IMR-90 (cell line): ENCODE measurements around the gene ST6GALNAC5. TPM values are rescaled to one million over a fixed set of nuclear protein-coding genes. Genes with fewer than 3 reads are reported as not detected.

Experiments used
- ATAC-seq: fragments of 200-7000 bp; cut with Tn5 transposase; 2 replicates; pipeline ENCODE4 v1.9.1; 2020; ENCODE audit warnings: low read depth, mild to moderate bottlenecking, moderate library complexity
- BruUV-seq: library from RNA; stranded (reverse); fragments of 400-500 nt; replicated peaks from 2 replicates; lab custom pipeline; 2021; lab: Mats Ljungman, UMichigan
- CTCF ChIA-PET: fragments of 300-600 bp; formaldehyde crosslinking; extraction: SDS; loops from one replicate; lab custom pipeline; 2021; ENCODE audit warnings: antibody characterized with exemption; lab: Yijun Ruan, JAX
- POLR2A ChIA-PET: fragments of 300-600 bp; sonication (Branson Sonifier 250); formaldehyde crosslinking; loops from one replicate; lab custom pipeline; 2022; ENCODE audit warnings: antibody characterized with exemption; ENCODE audit not compliant: unreplicated experiment; lab: Charles Lee
- DNase-seq: peaks from one replicate; pipeline ENCODE4 v3.0.0; 2013
- H2AFZ ChIP-seq: replicated peaks from 2 replicates; pipeline ENCODE3; 2013; ENCODE audit warnings: low read length, mild to moderate bottlenecking; ENCODE audit not compliant: poor library complexity
- H2AK5ac ChIP-seq: 2 replicates; pipeline ENCODE4 v1.6.1; 2013; ENCODE audit warnings: low read depth, low read length, inconsistent platforms
- H2AK9ac ChIP-seq: replicated peaks from 2 replicates; pipeline ENCODE3; 2013; ENCODE audit warnings: mild to moderate bottlenecking, low read depth, low read length, moderate library complexity; ENCODE audit not compliant: poor library complexity
- H2BK120ac ChIP-seq: 2 replicates; pipeline ENCODE4 v1.6.1; 2013; ENCODE audit warnings: low read depth, low read length, inconsistent platforms
- H2BK15ac ChIP-seq: 3 replicates; pipeline ENCODE4 v1.6.1; 2013; ENCODE audit warnings: low read depth, low read length, inconsistent platforms
- H2BK20ac ChIP-seq: 2 replicates; pipeline ENCODE4 v1.6.1; 2013; ENCODE audit warnings: low read depth, mild to moderate bottlenecking, inconsistent platforms, low read length, moderate library complexity
- H2BK5ac ChIP-seq: 2 replicates; pipeline ENCODE4 v1.6.1; 2013; ENCODE audit warnings: mild to moderate bottlenecking, low read depth, low read length, inconsistent platforms; ENCODE audit not compliant: poor library complexity, severe bottlenecking
- H3K14ac ChIP-seq: replicated peaks from 2 replicates; pipeline ENCODE4 v1.6.1; 2013; ENCODE audit warnings: low read depth, low read length, inconsistent platforms
- H3K18ac ChIP-seq: 2 replicates; pipeline ENCODE4 v1.6.1; 2013; ENCODE audit warnings: low read depth, low read length, control low read depth
- H3K23ac ChIP-seq: 2 replicates; pipeline ENCODE4 v1.6.1; 2013; ENCODE audit warnings: low read depth, low read length, inconsistent platforms
- H3K27ac ChIP-seq: 2 replicates; pipeline ENCODE4 v1.5.1; 2013; ENCODE audit warnings: mild to moderate bottlenecking, control low read depth, low read length; ENCODE audit not compliant: insufficient read depth
- H3K27me3 ChIP-seq: 2 replicates; pipeline ENCODE4 v1.6.1; 2013; ENCODE audit warnings: low read length; ENCODE audit not compliant: control insufficient read depth, insufficient read depth
- H3K36me3 ChIP-seq: 2 replicates; pipeline ENCODE4 v1.6.1; 2013; ENCODE audit warnings: low read length, mixed read lengths; ENCODE audit not compliant: control insufficient read depth, insufficient read depth
- H3K4ac ChIP-seq: 2 replicates; pipeline ENCODE4 v1.6.1; 2013; ENCODE audit warnings: low read depth, low read length, inconsistent platforms
- H3K4me1 ChIP-seq: 2 replicates; pipeline ENCODE4 v1.6.1; 2013; ENCODE audit warnings: low read length, mixed read lengths; ENCODE audit not compliant: control insufficient read depth, insufficient read depth
- H3K4me2 ChIP-seq: 2 replicates; pipeline ENCODE4 v1.6.1; 2013; ENCODE audit warnings: low read depth, mild to moderate bottlenecking, control low read depth, low read length, moderate library complexity
- H3K4me3 ChIP-seq: 2 replicates; pipeline ENCODE4 v1.5.1; 2013; ENCODE audit warnings: low read depth, mild to moderate bottlenecking, control low read depth, low read length, moderate library complexity; ENCODE audit not compliant: insufficient read depth
- H3K56ac ChIP-seq: 2 replicates; pipeline ENCODE4 v1.6.1; 2013; ENCODE audit warnings: low read length, inconsistent platforms; ENCODE audit not compliant: insufficient read depth; ENCODE audit errors: extremely low read depth
- H3K79me1 ChIP-seq, 2 experiments: 2 replicates each; pipeline ENCODE4 v1.6.1; 2013; ENCODE audit warnings: low read length in 2 of 2, inconsistent platforms in 1 of 2, low read depth in 1 of 2
- H3K9ac ChIP-seq: 2 replicates; pipeline ENCODE4 v1.6.1; 2013; ENCODE audit warnings: low read depth, low read length, control low read depth
- H3K9me1 ChIP-seq: 2 replicates; pipeline ENCODE4 v1.6.1; 2013; ENCODE audit warnings: low read length, inconsistent platforms; ENCODE audit not compliant: insufficient read depth
- H3K9me3 ChIP-seq: 2 replicates; pipeline ENCODE4 v1.6.1; 2013; ENCODE audit warnings: low read length; ENCODE audit not compliant: control insufficient read depth, insufficient read depth
- H4K20me1 ChIP-seq: 2 replicates; pipeline ENCODE4 v1.6.1; 2013; ENCODE audit warnings: low read length, inconsistent platforms; ENCODE audit not compliant: insufficient read depth
- H4K5ac ChIP-seq: 2 replicates; pipeline ENCODE4 v1.6.1; 2013; ENCODE audit warnings: mild to moderate bottlenecking, low read depth, low read length, control low read depth
- H4K8ac ChIP-seq, 2 experiments: 2 replicates each; pipeline ENCODE4 v1.6.1; 2013; ENCODE audit warnings: low read depth in 2 of 2, low read length in 2 of 2, control low read depth in 1 of 2, inconsistent platforms in 1 of 2
- H4K91ac ChIP-seq: 2 replicates; pipeline ENCODE4 v1.6.1; 2013; ENCODE audit warnings: low read depth, low read length, inconsistent platforms; ENCODE audit not compliant: insufficient read depth
- CEBPB ChIP-seq: IDR thresholded peaks from 2 replicates; pipeline ENCODE4 v1.6.1; 2012; ENCODE audit warnings: low read depth, low read length, improper control_type of control experiment
- CHD1 ChIP-seq: IDR thresholded peaks from 2 replicates; pipeline ENCODE4 v1.6.1; 2012; ENCODE audit warnings: low read depth, low read length, improper control_type of control experiment
- ELK1 ChIP-seq: fragments of 150-350 bp; IDR thresholded peaks from 2 replicates; pipeline ENCODE4 v1.6.1; 2016; ENCODE audit warnings: low read depth, mild to moderate bottlenecking, low read length, moderate library complexity, borderline replicate concordance
- dilution Hi-C: fragments of 300-500 bp; cut with HindIII; formaldehyde crosslinking; loops from one replicate; pipeline ENCODE4 v1.14.3; 2018; ENCODE audit warnings: low sequenced_read_pairs; ENCODE audit not compliant: unreplicated experiment
- in situ Hi-C: fragments of 300-500 bp; cut with MboI; formaldehyde crosslinking; loops from 3 replicates; pipeline ENCODE4 v1.14.3; 2019; ENCODE audit warnings: low sequenced_read_pairs, inconsistent platforms, mixed read lengths
- intact Hi-C: fragments of 100-400 bp; cut with micrococcal nuclease; formaldehyde crosslinking; loops from 2 replicates; pipeline ENCODE4 v1.10.0; 2022
- polyA plus RNA-seq, 3 experiments: library from polyadenylated mRNA; depleted of rRNA; stranded (reverse); fragments of >200 nt; gene quantifications; 2 replicates each; pipeline ENCODE4 v1.2.3, GENCODE V29; 2012; ENCODE audit warnings: low replicate concordance in 1 of 3
- total RNA-seq: library from RNA; depleted of rRNA; stranded (reverse); fragments of >200 nt; gene quantifications from 2 replicates; pipeline ENCODE4 v1.2.3, GENCODE V29; 2012

Gene ST6GALNAC5
- total and polyA plus RNA-seq, 2 of the 4 experiments (the other 2 are of a cell fraction): 3.4 to 4.0 TPM

DNA sequence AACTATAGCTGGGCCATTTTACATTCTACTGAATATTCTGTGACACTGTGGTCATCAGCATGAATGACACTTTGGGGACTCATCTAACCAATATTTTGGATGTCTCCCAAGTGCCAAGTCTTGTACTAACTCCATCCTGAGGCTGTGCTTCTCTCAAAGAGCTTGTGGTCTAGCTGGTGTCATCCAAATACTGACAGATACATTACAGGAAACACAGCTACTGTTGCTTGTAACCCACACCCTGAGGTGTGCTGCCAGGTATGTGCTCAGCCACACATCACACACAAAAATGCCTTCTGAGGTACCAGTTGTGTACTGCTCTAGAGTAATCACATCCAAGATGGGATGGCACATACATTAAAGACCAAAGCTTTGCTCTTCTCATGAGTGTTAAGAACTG, 81.6 kb downstream of the ST6GALNAC5 start:
- DNase-seq: no peak
- in situ Hi-C loops: no loop called here

More for the DNA sequence above, 81.6 kb downstream of the ST6GALNAC5 start:
- POLR2A ChIA-PET: no interaction called here
- no peak overlapping the region for H2AK9ac ChIP-seq
- H3K4me3 ChIP-seq: no peak overlapping the region
- H3K9ac ChIP-seq: no peak overlapping the region
- no peak overlapping the region for H3K23ac ChIP-seq
- H3K4me1 ChIP-seq: peaks cover 6% of the 10 kb centered on the region; the same call in 1 of the 2 replicates
- no TSS peak for BruUV-seq
- intact Hi-C loops (no loop called here), dilution Hi-C loops (no loop called here)
- CTCF ChIA-PET: no interaction called here
- no peaks in the 10 kb centered on the region for H3K79me1 ChIP-seq
- H2BK5ac ChIP-seq: no peak overlapping the region
- H2AK5ac ChIP-seq: peak overlapping the region; percentile 78; the same call in 1 of the 2 replicates
- peaks cover 4% of the 10 kb centered on the region for H3K9me1 ChIP-seq
- no peak overlapping the region for H3K56ac ChIP-seq
- no peaks in the 10 kb centered on the region for H4K20me1 ChIP-seq
- H4K91ac ChIP-seq: no peak overlapping the region
- no peak overlapping the region for H4K5ac ChIP-seq
- H2BK20ac ChIP-seq: no peak overlapping the region
- H3K27me3 ChIP-seq: no peaks in the 10 kb centered on the region
- H3K18ac ChIP-seq: no peak overlapping the region; the same call in 1 of the 2 replicates
- no peak for TF ChIP-seq CEBPB
- no peak for TF ChIP-seq ELK1
- no peak for TF ChIP-seq CHD1
- no peak overlapping the region for H3K27ac ChIP-seq
- no peak overlapping the region for H3K4me2 ChIP-seq
- peak overlapping the region; percentile 29; the same call in 1 of the 2 replicates for H3K4ac ChIP-seq
- H2BK120ac ChIP-seq: no peak overlapping the region; the same call in 1 of the 2 replicates
- H3K36me3 ChIP-seq: no peaks in the 10 kb centered on the region
- no peak for ATAC-seq
- H3K9me3 ChIP-seq: no peaks in the 10 kb centered on the region
- H2AFZ ChIP-seq: no peak overlapping the region
- no peak overlapping the region for H2BK15ac ChIP-seq
- H3K14ac ChIP-seq: no peak overlapping the region
- peak overlapping the region in 1 of 2 experiments; percentile 9; a peak in 1 of 4 replicates for H4K8ac ChIP-seq
